ENCODE results near the gene SYDE2. TPM values are rescaled to one million over a fixed set of nuclear protein-coding genes. Genes with fewer than 3 reads are reported as not detected.
A peak's percentile ranks its signal among the peaks of the same experiment; 100 is the strongest.
"Not testable (repeated sequence)": the region's sequence is repeated elsewhere in the genome, so short reads cannot be mapped to it uniquely, and the experiment has no call there.

Gene SYDE2
- total RNA-seq, 1 donor from 2014 or later, result 2.9 TPM

- no peak overlapping the region for H3K4me3 ChIP-seq (ENCODE audit: low read depth, low read length)
- DNase-seq (ENCODE audit: low read depth), result no peak
- no peak for TF ChIP-seq CTCF (conservative IDR thresholded peaks at IDR 0.05; ENCODE audit: low read depth, low read length)
Measured at GRCh38 chr1:85149805-85150204, 51.0 kb downstream of the SYDE2 start.

- no peak for TF ChIP-seq CTCF (conservative IDR thresholded peaks at IDR 0.05; ENCODE audit: low read depth, low read length)
- DNase-seq (ENCODE audit: low read depth), result peak; percentile 13
Measured at GRCh38 chr1:85148524-85149250, 52.1 kb downstream of the SYDE2 start.

DNA sequence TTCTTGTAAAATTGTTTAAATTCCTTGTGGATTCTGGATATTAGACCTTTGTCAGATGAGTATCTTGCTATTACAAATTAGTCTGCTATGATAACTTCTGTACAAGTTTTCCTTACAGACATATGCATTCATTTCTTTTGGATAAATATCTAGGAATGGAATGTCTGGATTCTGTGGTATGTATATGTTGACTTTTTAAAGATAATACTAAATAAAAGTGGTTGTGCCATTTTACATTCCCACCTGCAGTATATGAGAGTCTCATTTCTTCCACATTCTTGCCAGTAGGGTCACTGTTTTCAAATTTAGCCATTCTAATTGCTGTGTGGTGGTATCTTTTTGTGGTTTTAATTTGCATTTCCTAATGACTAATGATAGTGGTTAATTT lies 53.9 kb downstream of the SYDE2 start:
- DNase-seq (ENCODE audit: low read depth), result no peak

More at GRCh38 chr1:85148524-85149250, 52.1 kb downstream of the SYDE2 start:
- H3K4me3 ChIP-seq (ENCODE audit: low read depth, low read length), result no peak overlapping the region

DNA sequence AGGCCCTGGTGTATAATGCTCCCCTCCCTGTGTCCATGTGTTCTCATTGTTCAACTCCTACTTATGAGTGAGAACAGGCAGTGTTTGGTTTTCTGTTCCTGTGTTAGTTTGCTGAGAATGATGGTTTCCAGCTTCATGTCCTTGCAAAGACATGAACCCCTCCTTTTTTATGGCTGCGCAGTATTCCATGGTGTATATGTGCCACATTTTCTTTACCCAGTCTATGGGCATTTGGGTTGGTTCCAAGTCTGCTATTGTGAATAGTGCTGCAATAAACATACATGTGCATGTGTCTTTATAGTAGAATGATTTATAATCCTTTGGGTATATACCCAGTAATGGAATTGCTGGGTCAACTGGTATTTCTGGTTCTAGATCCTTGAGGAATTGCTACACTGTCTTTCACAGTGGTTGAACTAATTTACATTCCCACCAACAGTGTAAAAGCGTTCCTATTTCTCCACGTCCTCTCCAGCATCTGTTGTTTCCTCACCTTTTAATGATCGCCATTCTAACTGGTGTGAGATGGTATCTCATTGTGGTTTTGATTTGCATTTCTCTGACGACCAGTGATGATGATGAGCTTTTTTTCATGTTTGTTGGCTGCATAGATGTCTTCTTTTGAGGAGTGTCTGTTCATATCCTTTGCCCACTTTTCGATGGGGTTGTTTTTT lies 54.4 kb downstream of the SYDE2 start:
- H3K4me3 ChIP-seq (ENCODE audit: low read depth, low read length); DNase-seq (ENCODE audit: low read depth): not testable (repeated sequence)

More for the DNA sequence above, 53.9 kb downstream of the SYDE2 start:
- no peak overlapping the region for H3K4me3 ChIP-seq (ENCODE audit: low read depth, low read length)
- TF ChIP-seq CTCF (conservative IDR thresholded peaks at IDR 0.05; ENCODE audit: low read depth, low read length), result peak; percentile 34

DNA sequence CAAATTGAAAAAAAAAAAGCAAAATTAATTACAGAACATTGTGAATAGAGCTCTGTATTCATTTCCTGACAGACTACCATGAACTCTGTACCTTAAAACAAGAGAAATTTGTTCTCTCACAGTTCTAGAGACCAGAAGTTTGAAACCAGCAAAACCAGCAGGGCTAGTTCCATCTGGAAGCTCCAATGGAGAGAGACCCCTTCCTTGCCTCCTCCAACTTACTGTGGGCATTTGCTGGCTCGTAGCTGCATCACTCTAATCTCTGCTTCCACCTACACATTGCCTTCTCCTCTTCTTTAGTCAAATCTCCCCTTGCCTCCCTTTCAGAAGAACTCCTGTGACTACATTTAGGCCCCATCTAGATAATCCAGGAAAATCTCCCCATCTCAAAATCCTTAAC lies 56.5 kb downstream of the SYDE2 start:
- no peak for DNase-seq (ENCODE audit: low read depth)

DNA sequence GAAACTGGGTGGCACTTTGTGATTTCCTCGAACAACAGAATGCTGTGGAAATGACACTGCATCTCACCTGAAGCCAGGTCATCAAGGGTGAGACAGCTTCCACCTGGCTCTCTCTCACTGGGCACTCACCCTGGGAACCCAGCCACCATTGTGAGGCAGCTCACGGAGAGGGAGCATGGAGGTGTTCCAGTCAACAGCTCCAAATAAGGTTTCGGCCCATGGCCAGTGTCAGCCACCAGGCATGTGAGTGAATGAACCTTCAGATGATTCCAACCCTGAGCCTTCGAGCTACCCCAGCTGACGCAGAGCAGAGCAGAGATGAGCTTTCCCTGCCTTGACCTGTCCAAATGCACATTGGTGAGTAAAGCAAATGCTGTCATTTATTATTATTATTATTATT lies 58.1 kb downstream of the SYDE2 start:
- no peak for DNase-seq (ENCODE audit: low read depth)
- TF ChIP-seq CTCF (conservative IDR thresholded peaks at IDR 0.05; ENCODE audit: low read depth, low read length), result no peak
- no peak overlapping the region for H3K4me3 ChIP-seq (ENCODE audit: low read depth, low read length)

More for the DNA sequence above, 56.5 kb downstream of the SYDE2 start:
- TF ChIP-seq CTCF (conservative IDR thresholded peaks at IDR 0.05; ENCODE audit: low read depth, low read length), result no peak
- H3K4me3 ChIP-seq (ENCODE audit: low read depth, low read length), result no peak overlapping the region

DNA sequence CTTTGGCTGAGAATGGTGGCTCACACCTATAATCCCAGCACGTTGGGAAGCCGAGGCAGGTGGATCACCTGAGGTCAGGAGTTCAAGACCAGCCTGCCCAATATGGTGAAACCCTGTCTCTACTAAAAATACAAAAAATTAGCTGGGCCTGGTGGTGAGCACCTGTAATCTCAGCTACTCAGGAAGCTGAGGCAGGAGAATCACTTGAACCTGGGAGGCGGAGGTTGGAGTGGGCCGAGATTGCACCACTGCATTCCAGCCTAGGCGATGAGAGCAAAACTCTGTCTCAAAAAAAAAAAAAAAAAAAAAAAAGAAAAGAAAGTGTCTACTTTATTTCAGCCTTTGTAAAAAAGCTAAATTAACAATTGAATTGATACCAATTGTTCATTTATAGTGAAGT lies 62.4 kb downstream of the SYDE2 start:
- DNase-seq (ENCODE audit: low read depth); H3K4me3 ChIP-seq (ENCODE audit: low read depth, low read length): not testable (repeated sequence)

DNA sequence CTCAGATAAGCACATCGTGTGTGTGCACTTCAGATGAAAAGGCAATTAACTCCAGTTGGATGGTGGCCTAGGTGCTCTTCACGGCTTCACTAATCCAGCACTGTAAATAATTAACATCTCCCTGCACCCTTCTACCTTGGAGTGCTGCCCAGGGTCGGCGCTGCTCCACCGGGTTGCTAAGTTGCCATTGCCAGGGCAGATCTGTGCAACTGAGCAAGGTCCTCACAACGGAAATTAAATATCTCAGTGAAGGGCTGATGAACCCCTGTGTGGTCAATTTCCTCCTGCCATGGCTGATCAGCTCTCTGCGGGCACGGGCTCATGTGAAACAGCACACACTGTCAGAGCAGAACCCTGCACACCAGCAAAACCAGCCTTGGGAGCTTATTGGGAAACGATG lies 63.2 kb downstream of the SYDE2 start:
- H3K4me3 ChIP-seq (ENCODE audit: low read depth, low read length), result no peak overlapping the region
- DNase-seq (ENCODE audit: low read depth), result peak; percentile 94
- TF ChIP-seq CTCF (conservative IDR thresholded peaks at IDR 0.05; ENCODE audit: low read depth, low read length), result no peak

All from epithelial cell of proximal tubule (primary cell).